ENCODE measurements around the gene BORCS6. TPM values are rescaled to one million over a fixed set of nuclear protein-coding genes. Genes with fewer than 3 reads are reported as not detected.

The BORCS6 gene
- total RNA-seq, 1 experiment from 2014 or later = 7.4 TPM

- Histone ChIP-seq H3K27me3 (replicated peaks) (no peaks in the 10 kb centered on the region), H3K4me1 (replicated peaks) (peaks cover 7% of the 10 kb centered on the region), H3K4me3 (no peak overlapping the region), H3K27ac (no peak overlapping the region), H3K9me3 (replicated peaks) (no peaks in the 10 kb centered on the region), H3K36me3 (peaks cover 46% of the 10 kb centered on the region)
- DNase-seq (ENCODE audit: low read depth in 1 of 2, low spot score in 2 of 2) = peak in 1 of 2 experiments; percentile 36
Measured at GRCh38 chr17:8142158-8142886, 47.7 kb downstream of the BORCS6 start.

DNA sequence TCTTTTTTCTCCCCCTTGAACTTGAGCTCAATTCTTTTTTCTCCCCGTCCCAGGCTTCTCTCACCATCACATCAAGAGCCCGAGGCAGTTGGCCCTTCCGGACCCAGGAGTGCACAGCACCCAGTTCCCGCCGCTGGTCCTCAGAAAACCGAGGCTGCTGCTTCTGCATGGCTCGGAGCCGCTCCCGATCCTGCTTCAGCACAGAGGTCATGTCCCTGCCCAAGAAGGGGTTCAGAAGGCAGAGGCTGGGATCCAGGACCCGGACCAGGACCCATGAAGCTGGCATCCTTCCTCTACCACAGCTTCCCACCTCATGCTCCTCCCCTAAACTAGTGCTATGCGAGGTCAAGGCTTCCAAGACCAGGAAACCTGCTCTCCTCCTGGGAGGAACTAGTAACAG is 48.2 kb downstream of the BORCS6 start:
- no peak overlapping the region for H3K27ac ChIP-seq
- H3K9me3 ChIP-seq (replicated peaks) = no peaks in the 10 kb centered on the region
- no peaks in the 10 kb centered on the region for H3K27me3 ChIP-seq (replicated peaks)
- DNase-seq (ENCODE audit: low read depth in 1 of 2, low spot score in 2 of 2) = no peak
- H3K4me1 ChIP-seq (replicated peaks) = peaks cover 7% of the 10 kb centered on the region
- peaks cover 41% of the 10 kb centered on the region for H3K36me3 ChIP-seq
- H3K4me3 ChIP-seq = no peak overlapping the region

- H3K27ac ChIP-seq = no peak overlapping the region
- DNase-seq (ENCODE audit: low read depth in 1 of 2, low spot score in 2 of 2) = no peak
- H3K4me3 ChIP-seq = no peak overlapping the region
- H3K4me1 ChIP-seq (replicated peaks) = peaks cover 7% of the 10 kb centered on the region
- H3K9me3 ChIP-seq (replicated peaks) = no peaks in the 10 kb centered on the region
- no peaks in the 10 kb centered on the region for H3K27me3 ChIP-seq (replicated peaks)
- H3K36me3 ChIP-seq = peaks cover 34% of the 10 kb centered on the region
Measured at GRCh38 chr17:8141045-8141444, 48.9 kb downstream of the BORCS6 start.

DNA sequence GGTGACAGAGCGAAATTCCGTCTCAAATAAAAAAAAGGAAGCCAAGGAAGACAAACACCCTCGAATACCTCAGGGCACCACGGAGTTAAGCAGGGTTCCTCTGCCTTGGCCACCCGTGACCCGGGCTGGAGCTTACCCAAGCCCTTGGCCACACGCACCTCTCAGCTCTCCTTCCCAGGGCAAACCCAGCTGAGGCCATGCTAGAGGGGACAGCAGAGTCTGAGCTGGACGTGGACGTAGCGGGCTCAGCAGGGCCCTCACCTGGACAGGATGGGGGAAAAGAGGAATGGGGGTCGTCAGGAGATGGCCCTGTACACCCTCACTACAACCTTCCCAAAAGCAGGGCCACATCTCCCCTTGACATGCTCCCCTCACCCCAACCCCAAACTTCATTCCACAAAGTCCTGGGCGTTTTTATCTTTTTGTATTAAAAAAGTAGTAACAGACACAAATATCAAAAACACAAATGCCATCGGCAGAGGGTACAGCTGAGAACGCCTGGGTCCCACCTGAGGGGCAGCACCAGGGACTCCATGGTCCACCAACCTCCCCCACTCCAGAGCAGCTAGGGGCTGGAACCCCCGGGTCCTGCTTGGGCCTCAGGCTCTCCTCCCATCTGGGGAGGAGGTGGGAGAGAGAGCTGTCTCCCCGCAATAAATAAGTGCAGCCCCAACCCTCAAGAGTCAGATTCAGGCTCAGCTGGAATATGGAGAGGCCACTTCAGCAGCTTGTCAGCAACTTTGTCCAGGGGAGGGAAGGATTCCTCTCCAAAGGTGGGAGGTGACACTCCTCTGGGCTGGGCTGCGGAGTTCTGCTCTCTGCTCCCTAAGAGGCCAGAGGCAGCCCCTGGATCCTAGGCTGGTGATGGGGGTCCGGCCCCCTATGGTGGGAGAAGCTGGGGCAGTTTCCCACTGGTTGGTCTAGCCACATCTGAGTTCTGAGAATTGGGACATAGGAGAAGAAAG is 49.6 kb downstream of the BORCS6 start:
- no peak overlapping the region for H3K27ac ChIP-seq
- no peaks in the 10 kb centered on the region for H3K9me3 ChIP-seq (replicated peaks)
- H3K4me1 ChIP-seq (replicated peaks) = peaks cover 7% of the 10 kb centered on the region
- DNase-seq (ENCODE audit: low read depth in 1 of 2, low spot score in 2 of 2) = no peak
- H3K36me3 ChIP-seq = peaks cover 27% of the 10 kb centered on the region
- no peaks in the 10 kb centered on the region for H3K27me3 ChIP-seq (replicated peaks)
- no peak overlapping the region for H3K4me3 ChIP-seq

DNA sequence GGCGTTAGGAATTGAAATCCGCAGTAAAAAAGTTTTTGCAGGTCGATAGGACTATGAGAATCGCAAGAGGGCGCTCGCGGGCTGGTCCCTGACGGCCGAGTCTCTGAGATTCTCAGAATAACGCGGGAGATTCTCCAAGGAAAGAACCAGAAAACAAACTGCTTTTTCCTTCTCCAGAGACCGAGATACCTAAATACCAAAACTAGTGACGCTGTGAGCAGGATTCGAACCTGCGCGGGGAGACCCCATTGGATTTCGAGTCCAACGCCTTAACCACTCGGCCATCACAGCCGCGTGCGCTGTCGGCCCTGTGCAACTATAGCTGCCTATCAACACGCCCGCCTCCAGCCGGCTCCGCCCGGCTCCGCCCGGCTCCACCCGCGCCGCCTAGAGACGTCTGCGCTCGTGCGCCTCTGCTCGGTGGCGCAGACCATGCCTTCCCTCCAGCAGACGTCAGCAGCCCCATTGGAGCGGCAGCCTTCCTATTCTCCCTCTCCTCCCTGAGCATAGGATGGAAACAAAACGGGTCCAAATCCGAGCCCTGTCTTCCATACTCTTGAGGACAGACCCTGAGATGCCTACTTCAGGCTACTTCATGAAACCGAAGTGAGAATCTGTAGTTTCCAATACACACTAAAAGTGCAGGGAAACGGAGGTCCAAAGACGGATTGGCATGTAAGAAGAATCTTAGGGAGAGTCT is 51.2 kb downstream of the BORCS6 start:
- peak; percentile 94 to 99 for DNase-seq (ENCODE audit: low read depth in 1 of 2, low spot score in 2 of 2)
- Histone ChIP-seq H3K9me3 (replicated peaks) (no peaks in the 10 kb centered on the region), H3K36me3 (peaks cover 20% of the 10 kb centered on the region), H3K4me3 (peak overlapping the region; percentile 36), H3K27me3 (replicated peaks) (no peaks in the 10 kb centered on the region), H3K27ac (peak overlapping the region; percentile 19), H3K4me1 (replicated peaks) (peaks cover 12% of the 10 kb centered on the region)

DNA sequence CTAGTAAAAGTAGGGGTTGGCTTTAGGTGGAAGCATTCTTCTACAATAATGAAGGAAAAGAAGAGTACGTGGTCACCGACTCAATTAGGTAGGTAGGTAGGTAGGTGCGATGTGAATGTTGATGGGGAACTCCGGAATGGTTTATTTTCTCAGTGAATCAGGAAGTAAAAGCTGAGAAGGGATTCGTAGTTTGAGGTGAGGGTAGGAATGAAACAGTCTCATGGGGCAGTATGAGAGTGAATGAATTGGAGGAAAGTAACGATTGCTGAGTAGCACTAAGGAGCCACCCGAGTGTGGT is 51.7 kb downstream of the BORCS6 start:
- Histone ChIP-seq H3K27me3 (replicated peaks) (no peaks in the 10 kb centered on the region), H3K4me3 (peak overlapping the region; percentile 32), H3K27ac (peak overlapping the region; percentile 6), H3K4me1 (replicated peaks) (peaks cover 17% of the 10 kb centered on the region), H3K36me3 (peaks cover 20% of the 10 kb centered on the region), H3K9me3 (replicated peaks) (no peaks in the 10 kb centered on the region)
- no peak for DNase-seq (ENCODE audit: low read depth in 1 of 2, low spot score in 2 of 2)

Other genes with a start within 250 kb of the BORCS6 start
- not detected in 2 replicates for gene GUCY2D, start 187.6 kb downstream of the BORCS6 start, total RNA-seq (2014; rRNA removed; shearing (Covaris generic))
- gene ALOX15B, start 151.1 kb downstream of the BORCS6 start, total RNA-seq (2014; rRNA removed; shearing (Covaris generic)) = not detected in 2 replicates
- not detected in 2 replicates for gene ALOX12B, start 102.5 kb downstream of the BORCS6 start, total RNA-seq (2014; rRNA removed; shearing (Covaris generic))
- gene ALOXE3, start 71.7 kb downstream of the BORCS6 start, total RNA-seq (2014; rRNA removed; shearing (Covaris generic)) = not detected in 2 replicates
- gene HES7, start 66.1 kb downstream of the BORCS6 start, total RNA-seq (2014; rRNA removed; shearing (Covaris generic)) = not detected in 2 replicates
- 1.0 and 8.3 TPM in 2 replicates for gene PER1, start 37.8 kb downstream of the BORCS6 start, total RNA-seq (2014; rRNA removed; shearing (Covaris generic))
- 2.9 and 9.7 TPM in 2 replicates for gene VAMP2, start 27.2 kb downstream of the BORCS6 start, total RNA-seq (2014; rRNA removed; shearing (Covaris generic))
- gene TMEM107, start 13.8 kb downstream of the BORCS6 start, total RNA-seq (2014; rRNA removed; shearing (Covaris generic)) = 11.5 and 15.9 TPM in 2 replicates
- 99.7 and 119 TPM in 2 replicates for gene AURKB, start 20.4 kb upstream of the BORCS6 start, total RNA-seq (2014; rRNA removed; shearing (Covaris generic))
- 0.60 and 1.3 TPM in 2 replicates for gene CTC1, start 57.9 kb upstream of the BORCS6 start, total RNA-seq (2014; rRNA removed; shearing (Covaris generic))
- 29.3 and 60.1 TPM in 2 replicates for gene PFAS, start 59.1 kb upstream of the BORCS6 start, total RNA-seq (2014; rRNA removed; shearing (Covaris generic))
- gene RANGRF, start 98.5 kb upstream of the BORCS6 start, total RNA-seq (2014; rRNA removed; shearing (Covaris generic)) = 7.6 and 12.7 TPM in 2 replicates
- gene SLC25A35, start 105.2 kb upstream of the BORCS6 start, total RNA-seq (2014; rRNA removed; shearing (Covaris generic)) = 0.74 TPM in 1 of 2 replicates, not detected in the other
- gene ARHGEF15, start 120.1 kb upstream of the BORCS6 start, total RNA-seq (2014; rRNA removed; shearing (Covaris generic)) = not detected in 2 replicates
- gene ODF4, start 149.7 kb upstream of the BORCS6 start, total RNA-seq (2014; rRNA removed; shearing (Covaris generic)) = not detected in 2 replicates
- gene RPL26, start 193.0 kb upstream of the BORCS6 start, total RNA-seq (2014; rRNA removed; shearing (Covaris generic)) = 2,200 and 2,622 TPM in 2 replicates
- not detected in 2 replicates for gene RNF222, start 207.6 kb upstream of the BORCS6 start, total RNA-seq (2014; rRNA removed; shearing (Covaris generic))
- 39.6 and 49.7 TPM in 2 replicates for gene NDEL1, start 245.7 kb upstream of the BORCS6 start, total RNA-seq (2014; rRNA removed; shearing (Covaris generic))

All from SJSA1 (cell line).